A172 (cell line): ENCODE data around the gene ABCC3. TPM values are rescaled to one million over a fixed set of nuclear protein-coding genes. Genes with fewer than 3 reads are reported as not detected.

Experiments used
- DNase-seq: peaks from one replicate; pipeline ENCODE4 v3.0.0-alpha.2; 2015; ENCODE audit warnings: low spot score
- total RNA-seq: library from RNA; depleted of rRNA; stranded (reverse); fragments of >200 nt; shearing (Covaris generic); gene quantifications from 2 replicates; pipeline ENCODE4 v1.2.3, GENCODE V29; 2014; rRNA removed

ABCC3 gene
- 28.1 and 35.0 TPM in 2 replicates for total RNA-seq

DNA sequence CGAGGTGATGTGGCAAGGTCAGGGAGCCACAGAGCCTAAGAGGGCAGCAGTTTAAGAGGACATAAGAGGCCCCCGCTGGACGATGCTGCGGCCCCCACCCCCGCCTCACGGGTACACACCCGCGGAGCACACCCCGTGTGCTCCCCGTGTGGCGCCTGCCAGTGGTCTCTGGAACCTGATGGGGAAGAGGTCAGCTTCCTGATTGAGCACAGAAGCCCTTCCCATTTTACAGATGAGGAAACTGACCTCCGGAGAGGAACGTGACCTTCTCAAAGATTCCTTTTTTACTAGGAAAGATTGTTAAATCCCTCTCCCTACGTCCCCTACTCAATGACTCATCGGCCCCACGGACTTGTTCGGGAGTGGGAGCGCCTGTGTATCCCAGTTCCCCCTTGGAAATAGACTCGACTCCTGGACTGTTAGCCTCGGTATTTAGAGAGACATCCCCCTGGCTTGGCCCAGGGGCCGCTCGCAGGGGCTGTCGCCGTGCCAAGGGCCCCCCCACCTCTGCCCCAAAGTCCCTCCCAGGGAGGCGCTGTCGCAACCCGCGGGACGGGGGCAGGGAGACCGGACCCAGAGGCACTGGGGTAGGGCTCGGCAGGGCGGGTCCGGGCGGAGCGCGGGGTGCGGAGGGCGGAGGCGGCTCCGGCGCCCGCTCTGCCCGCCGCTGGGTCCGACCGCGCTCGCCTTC, at the start of gene ABCC3:
ABCC3 (plus strand) TSS at position 658 of the 691 bp plus-strand sequence. CDS start 56 bp downstream, outside the sequence.
- DNase-seq, result peak; percentile 53

DNA sequence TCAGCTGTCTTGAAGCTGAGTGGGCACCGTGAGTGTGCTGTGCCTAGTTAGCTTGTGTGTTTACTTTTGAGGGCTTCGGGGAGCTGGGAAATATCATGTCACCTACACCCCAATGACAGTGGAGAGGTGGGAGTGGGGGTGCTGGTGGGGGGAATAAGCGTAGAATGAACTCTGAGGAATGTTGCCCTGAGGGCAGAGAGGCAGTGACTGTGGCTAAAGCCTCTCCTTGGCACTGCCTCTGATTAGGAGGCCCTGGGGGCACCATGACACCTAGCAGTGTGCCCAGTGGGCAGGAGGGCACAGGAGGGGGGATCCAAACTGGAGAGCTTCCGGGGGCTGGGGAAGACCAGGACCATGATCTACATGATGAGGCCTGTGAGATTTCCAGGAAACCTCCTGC, 49.3 kb upstream of the ABCC3 start:
- DNase-seq, result no peak

DNA sequence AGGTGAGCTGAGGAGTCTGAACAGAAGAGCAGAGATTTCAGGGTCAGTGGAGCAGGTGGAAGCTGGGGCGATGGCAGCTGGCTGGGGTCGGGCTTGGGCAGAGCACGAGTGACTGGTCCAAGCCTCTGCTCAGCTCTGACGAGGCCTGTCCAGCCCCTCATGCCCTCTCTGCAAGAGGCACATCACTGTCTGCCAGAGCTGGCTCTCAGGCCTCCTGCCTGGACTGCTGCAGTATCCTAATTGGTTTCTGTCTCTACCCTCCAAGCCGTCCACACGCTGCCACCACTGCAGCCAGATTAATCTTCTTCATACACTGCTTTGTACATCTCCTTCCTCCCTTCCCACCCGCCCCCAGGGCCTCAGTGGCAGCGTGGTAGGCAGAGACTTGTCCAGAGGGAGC, 48.8 kb upstream of the ABCC3 start:
- no peak for DNase-seq

DNA sequence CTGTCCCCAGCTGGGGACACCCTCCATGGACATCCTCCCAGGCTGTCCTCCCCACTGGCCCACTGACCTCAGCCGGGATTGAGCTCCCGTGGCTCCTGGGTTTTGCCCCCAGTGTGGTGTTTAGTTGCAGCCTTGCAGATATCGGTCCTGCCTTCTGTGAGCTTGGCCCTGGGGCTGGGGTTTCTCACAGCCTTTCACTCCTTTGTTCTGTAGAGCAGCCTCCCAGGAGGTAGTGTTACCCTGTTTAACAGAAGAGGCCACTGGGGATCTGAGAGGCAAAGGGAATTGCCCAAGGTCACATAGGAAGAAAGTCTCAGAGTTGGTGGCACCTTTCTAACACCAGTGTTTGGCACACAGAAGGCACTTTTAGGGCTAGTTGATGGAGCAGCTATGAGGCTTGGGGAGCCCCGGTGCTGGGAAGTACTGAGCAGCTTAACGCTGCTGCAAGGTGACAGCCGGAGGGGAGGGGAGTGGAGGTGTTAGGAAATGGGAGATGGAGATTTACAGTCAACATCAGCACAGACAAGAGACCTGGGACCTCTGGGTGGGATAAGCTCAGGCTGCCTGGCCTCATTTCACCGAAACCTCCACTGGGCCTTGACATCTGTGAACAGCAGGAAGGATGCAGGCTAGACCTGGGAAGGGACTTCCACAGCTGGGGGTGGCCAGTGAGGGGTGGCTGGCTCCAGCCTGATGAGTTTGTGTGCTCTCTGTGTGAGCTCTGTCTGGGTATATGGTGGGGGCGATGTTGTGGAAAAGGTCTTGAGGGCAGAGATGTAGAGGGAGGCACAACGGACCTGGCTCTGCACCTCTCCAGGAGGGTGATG, 48.0 kb upstream of the ABCC3 start:
- DNase-seq, result no peak

- no peak for DNase-seq
Measured at GRCh38 chr17:50587571-50587970, 47.1 kb upstream of the ABCC3 start.

GRCh38 chr17:50588391-50589049, 46.2 kb upstream of the ABCC3 start:
- DNase-seq, result no peak

DNA sequence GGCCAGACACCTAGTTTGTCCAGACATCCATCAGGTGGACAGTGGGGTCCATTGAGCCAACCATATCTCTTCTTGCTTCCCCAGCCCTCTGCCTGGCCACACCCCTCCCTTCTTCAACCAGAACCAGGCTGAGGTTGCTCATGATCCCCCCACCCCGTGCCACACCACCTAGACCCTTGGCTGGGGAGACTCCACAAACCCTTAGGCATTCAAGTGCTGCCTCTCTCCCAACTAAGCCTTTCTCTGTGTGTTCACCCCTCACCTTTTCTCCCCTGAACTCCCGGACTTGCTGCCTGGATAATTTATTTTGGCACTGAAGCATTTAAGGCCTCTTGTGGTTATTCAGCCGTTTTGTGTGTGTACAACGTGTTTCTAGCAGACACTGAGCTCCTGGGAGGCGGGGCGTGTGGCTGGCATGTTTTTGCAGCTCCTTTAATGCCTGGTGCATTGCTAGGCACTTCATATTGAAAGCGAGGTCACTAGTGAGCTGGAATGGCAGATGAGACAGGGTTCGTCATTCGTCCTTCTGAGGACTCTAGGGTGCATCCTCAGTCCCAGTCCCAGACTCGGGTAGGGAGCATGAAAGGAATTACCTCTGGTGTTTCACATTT, 45.5 kb upstream of the ABCC3 start:
- DNase-seq, result no peak

GRCh38 chr17:50590946-50591737, 43.5 kb upstream of the ABCC3 start:
- DNase-seq, result no peak

GRCh38 chr17:50593321-50593720, 41.4 kb upstream of the ABCC3 start:
- DNase-seq, result no peak

- DNase-seq, result no peak
Measured at GRCh38 chr17:50594128-50594823, 40.4 kb upstream of the ABCC3 start.

DNA sequence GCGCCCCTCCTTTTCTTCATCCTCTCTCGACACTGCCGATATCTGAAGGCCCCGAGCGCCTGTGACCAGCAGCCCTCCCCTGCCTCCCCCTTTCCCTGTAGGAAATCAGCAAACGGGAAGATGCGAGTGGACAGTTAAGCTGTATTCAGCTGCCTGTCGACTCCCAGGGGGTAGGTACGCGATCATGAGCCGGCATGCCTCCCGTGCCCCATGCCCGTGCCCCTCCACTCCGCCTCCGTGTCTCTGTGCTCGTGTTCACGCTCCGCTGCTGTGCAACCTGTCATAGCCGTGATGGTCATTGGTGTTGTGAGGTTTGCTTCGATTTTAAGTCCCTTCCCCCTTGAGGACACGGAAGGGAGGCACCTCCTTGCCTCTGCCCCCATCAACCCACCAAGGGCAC, 39.8 kb upstream of the ABCC3 start:
- no peak for DNase-seq

- no peak for DNase-seq
Measured at GRCh38 chr17:50596191-50597037, 38.3 kb upstream of the ABCC3 start.

DNA sequence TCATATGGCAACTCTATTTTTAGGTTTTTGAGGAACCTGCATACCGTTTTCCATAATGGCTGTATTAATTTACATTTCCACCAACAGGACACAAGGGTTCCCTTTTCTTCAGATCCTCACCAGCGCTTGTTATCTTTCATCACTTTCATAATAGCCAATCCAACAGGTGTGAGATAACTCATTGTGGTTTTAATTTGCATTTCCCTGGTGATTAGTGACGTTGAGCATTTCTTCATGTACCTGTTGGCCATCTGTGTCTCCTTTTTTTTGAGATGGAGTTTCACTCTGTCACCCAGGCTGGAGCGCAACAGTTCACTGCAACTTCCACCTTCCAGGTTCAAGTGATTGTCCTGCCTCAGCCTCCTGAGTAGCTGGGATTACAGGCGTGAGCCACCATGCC, 36.2 kb upstream of the ABCC3 start:
- no peak for DNase-seq

DNA sequence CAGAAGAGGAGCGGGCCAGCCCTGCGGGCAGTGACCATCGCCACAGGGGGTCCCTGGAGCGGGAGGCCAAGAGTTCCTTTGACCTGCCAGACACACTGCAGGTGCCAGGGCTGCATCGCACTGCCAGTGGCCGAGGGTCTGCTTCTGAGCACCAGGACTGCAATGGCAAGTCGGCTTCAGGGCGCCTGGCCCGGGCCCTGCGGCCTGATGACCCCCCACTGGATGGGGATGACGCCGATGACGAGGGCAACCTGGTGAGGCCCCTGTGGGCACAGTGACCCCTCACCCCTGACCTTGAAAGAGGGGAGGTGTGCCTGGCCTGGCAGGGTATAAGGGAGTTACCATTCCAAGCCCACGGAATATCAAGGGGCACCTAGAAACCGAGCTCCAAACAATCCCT, 35.1 kb upstream of the ABCC3 start:
- DNase-seq, result no peak

- no peak for DNase-seq
Measured at GRCh38 chr17:50601823-50602375, 32.8 kb upstream of the ABCC3 start.

DNA sequence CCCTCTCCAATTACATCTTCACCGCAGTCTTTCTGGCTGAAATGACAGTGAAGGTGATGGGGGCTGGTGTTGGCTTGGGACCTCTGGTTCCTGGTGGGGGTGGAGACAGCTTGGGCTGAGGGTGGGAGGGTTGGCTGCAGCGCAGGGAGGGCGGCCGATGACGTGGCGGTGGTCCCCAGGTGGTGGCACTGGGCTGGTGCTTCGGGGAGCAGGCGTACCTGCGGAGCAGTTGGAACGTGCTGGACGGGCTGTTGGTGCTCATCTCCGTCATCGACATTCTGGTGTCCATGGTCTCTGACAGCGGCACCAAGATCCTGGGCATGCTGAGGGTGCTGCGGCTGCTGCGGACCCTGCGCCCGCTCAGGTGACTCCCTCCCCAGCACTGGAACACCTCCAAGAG, 31.8 kb upstream of the ABCC3 start:
- DNase-seq, result no peak

DNA sequence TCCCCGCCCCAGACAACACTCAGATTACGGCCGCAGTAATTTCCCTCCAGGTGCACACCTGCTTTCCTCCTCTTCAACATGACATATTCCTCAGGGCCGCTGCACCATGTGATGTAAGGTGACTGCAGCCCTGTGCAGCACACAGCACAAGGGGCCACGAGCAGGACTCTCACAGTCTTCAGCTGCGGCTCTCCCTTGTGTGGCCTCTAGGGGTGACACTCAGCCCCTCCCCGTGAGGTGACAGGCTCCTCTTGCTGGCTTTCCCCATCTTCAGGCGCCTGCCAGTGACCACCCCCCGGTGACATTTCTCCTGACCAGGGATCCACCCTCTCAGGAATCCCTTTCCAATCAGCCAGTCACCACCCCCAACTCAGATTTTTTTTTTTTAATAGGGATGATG, 31.3 kb upstream of the ABCC3 start:
- DNase-seq, result no peak

- DNase-seq, result no peak
Measured at GRCh38 chr17:50604513-50604912, 30.2 kb upstream of the ABCC3 start.

DNA sequence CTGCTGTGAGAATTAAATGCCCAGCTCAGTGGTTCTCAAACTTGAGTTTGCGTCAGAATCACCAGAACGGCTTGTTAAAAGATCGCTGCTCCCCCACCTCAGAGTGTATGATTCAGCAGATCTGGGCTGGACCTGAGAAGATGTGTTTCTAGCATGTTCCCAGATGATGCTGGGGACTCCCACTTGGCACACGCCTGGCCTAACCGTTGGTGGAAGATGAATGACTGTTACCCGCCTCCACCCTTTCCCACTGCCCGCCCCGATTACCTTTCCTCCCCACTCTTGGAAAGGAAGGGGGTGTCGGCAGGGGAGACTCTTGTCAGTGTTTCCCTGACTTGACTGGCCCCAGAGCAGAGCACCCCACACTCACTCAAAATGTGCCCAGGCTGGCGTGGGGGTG, 29.3 kb upstream of the ABCC3 start:
- no peak for DNase-seq
